GM18517 (cell line): Measurements from ENCODE around the gene C1orf159.

Experiments used
- ATAC-seq: cut with Tn5 transposase; IDR thresholded peaks from one replicate; pipeline ENCODE4 v1.9.1; 2021; ENCODE audit warnings: mild to moderate bottlenecking, moderate library complexity; ENCODE audit not compliant: unreplicated experiment

The C1orf159 gene

GRCh38 chr1:1043411-1043810 lies 72.5 kb downstream of the C1orf159 start:
- ATAC-seq = no peak

GRCh38 chr1:1042835-1043234 lies 73.1 kb downstream of the C1orf159 start:
- no peak for ATAC-seq

GRCh38 chr1:1041873-1042272 lies 74.0 kb downstream of the C1orf159 start:
- no peak for ATAC-seq

- ATAC-seq = no peak
Observed at GRCh38 chr1:1041092-1041523, 74.8 kb downstream of the C1orf159 start.

- peak; percentile 40 for ATAC-seq
Observed at GRCh38 chr1:1040004-1040991, 75.6 kb downstream of the C1orf159 start.

- ATAC-seq = no peak
Observed at GRCh38 chr1:1039145-1039910, 76.6 kb downstream of the C1orf159 start.

- ATAC-seq = no peak
Observed at GRCh38 chr1:1038694-1039093, 77.2 kb downstream of the C1orf159 start.

GRCh38 chr1:1037366-1038327 lies 78.2 kb downstream of the C1orf159 start:
- ATAC-seq = no peak

- no peak for ATAC-seq
Observed at GRCh38 chr1:1035291-1035943, 80.5 kb downstream of the C1orf159 start.

- no peak for ATAC-seq
Observed at GRCh38 chr1:1034439-1034781, 81.5 kb downstream of the C1orf159 start.

- ATAC-seq = no peak
Observed at GRCh38 chr1:1033731-1034438, 82.0 kb downstream of the C1orf159 start.

- ATAC-seq = peak; percentile 71
Observed at GRCh38 chr1:1033009-1033587, 82.8 kb downstream of the C1orf159 start.

- ATAC-seq = peak; percentile 7
Observed at GRCh38 chr1:1032424-1032823, 83.5 kb downstream of the C1orf159 start.
